GM21515 (cell line): ENCODE measurements around the gene ABL1.

Experiments
- ATAC-seq: cut with Tn5 transposase; IDR thresholded peaks from one replicate; pipeline ENCODE4 v1.9.1; 2021; ENCODE audit not compliant: unreplicated experiment

Gene ABL1

DNA sequence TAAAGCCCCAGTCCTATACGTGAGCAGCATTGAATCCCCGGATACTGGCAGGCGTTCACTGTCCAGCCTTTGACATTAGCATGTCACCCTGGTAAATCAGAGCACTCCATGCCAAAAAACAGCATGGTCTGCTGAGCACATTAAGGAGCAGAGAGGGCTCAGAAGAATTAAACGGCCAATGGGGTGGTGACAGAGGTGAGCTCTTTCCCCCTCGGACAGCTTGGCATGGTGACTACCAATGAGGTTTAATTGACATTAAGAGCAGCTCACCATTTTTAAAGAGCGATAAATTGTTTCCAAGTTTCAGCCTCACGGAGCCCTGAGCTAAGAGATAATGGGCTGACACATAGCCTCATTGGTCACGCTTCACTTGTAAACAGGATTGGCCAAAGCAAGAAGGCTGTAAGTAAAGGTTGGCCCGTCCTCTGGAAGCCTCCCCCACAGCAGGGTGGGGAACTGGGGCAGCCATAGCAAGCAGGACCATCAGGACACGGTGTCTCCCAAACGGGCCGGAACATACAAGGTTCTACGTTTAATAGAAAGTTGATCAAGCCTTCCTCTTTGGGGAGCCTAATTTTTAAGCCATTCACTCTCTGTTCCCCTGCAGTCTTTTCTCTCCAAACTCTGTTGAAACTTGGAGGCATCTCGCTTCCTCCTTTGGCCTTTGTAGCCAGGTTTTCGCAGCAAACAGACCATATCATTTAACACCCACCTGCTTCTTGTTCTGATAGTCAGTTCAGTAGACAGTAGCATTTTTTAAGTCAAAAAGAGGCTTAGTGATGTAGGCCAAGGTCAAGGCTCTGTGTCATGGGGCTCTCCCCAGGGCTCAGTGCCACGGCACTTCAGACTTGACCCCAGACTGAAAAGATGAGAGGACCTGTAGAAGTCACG lies 35.7 kb downstream of the ABL1 start:
- ATAC-seq, result peak; percentile 48

- no peak for ATAC-seq
Observed at GRCh38 chr9:130871395-130872062, 36.5 kb downstream of the ABL1 start.

- ATAC-seq, result no peak
Observed at GRCh38 chr9:130872093-130872492, 37.0 kb downstream of the ABL1 start.

GRCh38 chr9:130872508-130872907 lies 37.5 kb downstream of the ABL1 start:
- ATAC-seq, result no peak

- no peak for ATAC-seq
Observed at GRCh38 chr9:130872912-130873503, 38.0 kb downstream of the ABL1 start.

- no peak for ATAC-seq
Observed at GRCh38 chr9:130873966-130874365, 38.9 kb downstream of the ABL1 start.

DNA sequence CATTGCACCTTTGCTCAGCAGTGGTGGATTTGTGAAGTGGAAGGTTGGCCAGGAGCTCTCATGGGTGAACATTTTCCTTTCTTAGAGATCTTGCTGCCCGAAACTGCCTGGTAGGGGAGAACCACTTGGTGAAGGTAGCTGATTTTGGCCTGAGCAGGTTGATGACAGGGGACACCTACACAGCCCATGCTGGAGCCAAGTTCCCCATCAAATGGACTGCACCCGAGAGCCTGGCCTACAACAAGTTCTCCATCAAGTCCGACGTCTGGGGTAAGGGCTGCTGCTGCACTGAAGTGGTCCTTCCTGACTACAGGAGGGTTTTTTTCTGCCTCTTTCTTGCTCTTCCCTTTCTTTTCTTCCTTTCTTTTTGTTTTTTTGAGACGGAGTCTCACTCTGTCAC lies 39.7 kb downstream of the ABL1 start:
- ATAC-seq, result no peak

DNA sequence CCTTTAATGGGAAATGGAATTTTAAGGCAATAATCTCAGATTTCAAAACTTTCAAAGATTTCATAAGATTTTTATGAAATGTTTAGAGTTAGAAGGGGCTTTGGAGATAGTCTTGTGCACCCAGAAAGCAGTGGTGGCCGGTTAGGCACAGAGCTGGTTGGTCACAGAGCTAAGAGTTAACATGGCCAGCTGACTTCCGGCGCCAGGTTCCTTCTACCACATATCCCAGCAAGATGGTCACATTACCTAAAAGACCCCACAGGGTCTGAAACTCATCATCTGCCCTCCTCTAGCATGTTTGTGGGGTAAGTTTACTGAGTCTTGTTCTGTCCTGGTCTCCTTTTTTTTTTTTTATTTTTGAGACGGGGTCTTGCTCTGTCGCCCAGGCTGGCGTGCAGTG lies 42.2 kb downstream of the ABL1 start:
- no peak for ATAC-seq

- ATAC-seq, result no peak
Observed at GRCh38 chr9:130878295-130878694, 43.2 kb downstream of the ABL1 start.

- ATAC-seq, result no peak
Observed at GRCh38 chr9:130879863-130880411, 44.9 kb downstream of the ABL1 start.

DNA sequence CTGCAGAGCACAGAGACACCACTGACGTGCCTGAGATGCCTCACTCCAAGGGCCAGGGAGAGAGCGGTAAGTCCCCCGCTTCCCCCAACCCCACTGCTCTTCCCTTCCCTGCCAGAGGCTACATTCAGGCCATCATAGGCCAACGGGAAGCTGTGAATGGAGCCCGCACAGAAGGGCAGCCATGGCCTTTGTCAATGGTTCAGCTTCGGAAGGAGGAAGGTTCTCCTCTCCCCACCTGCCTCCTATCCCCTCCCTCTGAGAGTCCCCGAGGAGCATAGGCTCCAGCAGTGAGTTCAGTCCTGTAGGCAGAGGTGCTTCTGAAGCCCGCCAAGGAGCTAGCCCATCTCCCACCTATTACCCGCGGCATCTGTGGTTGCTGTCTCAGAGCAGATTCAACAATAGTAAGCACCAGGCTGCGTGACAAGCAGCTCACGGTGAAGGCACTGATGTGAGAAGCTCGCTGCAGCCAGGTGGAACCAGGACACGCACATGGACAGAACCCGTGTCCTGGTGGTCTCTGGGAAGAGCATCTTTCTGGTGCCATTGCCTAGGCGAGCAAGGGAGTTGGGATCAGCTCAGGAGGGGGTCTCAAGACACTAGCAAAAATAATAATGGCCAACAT lies 45.7 kb downstream of the ABL1 start:
- no peak for ATAC-seq

GRCh38 chr9:130881516-130881915 lies 46.5 kb downstream of the ABL1 start:
- ATAC-seq, result no peak

GRCh38 chr9:130882696-130883225 lies 47.7 kb downstream of the ABL1 start:
- ATAC-seq, result no peak

DNA sequence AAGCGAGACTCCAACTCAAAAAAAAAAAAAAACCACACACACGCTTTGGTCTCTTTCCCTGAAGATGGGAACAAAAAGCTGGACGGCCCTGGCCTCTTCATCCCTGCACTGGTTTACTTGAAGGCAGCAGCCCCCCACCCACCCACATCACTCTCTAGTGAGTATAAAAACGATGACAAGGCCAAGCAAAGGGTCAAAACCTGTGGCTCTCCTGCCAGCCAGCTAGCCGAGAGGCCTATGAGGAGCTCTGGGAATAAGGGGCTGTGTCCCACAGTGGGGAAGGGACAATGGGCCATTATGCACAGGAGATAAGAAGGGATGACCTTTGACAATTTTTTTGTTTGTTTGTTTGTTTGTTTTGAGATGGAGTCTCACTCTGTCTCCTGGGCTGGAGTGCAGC lies 48.4 kb downstream of the ABL1 start:
- ATAC-seq, result no peak

DNA sequence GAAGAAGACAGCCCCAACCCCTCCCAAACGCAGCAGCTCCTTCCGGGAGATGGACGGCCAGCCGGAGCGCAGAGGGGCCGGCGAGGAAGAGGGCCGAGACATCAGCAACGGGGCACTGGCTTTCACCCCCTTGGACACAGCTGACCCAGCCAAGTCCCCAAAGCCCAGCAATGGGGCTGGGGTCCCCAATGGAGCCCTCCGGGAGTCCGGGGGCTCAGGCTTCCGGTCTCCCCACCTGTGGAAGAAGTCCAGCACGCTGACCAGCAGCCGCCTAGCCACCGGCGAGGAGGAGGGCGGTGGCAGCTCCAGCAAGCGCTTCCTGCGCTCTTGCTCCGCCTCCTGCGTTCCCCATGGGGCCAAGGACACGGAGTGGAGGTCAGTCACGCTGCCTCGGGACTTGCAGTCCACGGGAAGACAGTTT lies 49.1 kb downstream of the ABL1 start:
- ATAC-seq, result no peak

DNA sequence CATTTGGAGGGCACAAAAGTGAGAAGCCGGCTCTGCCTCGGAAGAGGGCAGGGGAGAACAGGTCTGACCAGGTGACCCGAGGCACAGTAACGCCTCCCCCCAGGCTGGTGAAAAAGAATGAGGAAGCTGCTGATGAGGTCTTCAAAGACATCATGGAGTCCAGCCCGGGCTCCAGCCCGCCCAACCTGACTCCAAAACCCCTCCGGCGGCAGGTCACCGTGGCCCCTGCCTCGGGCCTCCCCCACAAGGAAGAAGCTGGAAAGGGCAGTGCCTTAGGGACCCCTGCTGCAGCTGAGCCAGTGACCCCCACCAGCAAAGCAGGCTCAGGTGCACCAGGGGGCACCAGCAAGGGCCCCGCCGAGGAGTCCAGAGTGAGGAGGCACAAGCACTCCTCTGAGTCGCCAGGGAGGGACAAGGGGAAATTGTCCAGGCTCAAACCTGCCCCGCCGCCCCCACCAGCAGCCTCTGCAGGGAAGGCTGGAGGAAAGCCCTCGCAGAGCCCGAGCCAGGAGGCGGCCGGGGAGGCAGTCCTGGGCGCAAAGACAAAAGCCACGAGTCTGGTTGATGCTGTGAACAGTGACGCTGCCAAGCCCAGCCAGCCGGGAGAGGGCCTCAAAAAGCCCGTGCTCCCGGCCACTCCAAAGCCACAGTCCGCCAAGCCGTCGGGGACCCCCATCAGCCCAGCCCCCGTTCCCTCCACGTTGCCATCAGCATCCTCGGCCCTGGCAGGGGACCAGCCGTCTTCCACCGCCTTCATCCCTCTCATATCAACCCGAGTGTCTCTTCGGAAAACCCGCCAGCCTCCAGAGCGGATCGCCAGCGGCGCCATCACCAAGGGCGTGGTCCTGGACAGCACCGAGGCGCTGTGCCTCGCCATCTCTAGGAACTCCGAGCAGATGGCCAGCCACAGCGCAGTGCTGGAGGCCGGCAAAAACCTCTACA lies 49.8 kb downstream of the ABL1 start:
- ATAC-seq, result no peak

- no peak for ATAC-seq
Observed at GRCh38 chr9:130885484-130886375, 50.7 kb downstream of the ABL1 start.

GRCh38 chr9:130886981-130887380 lies 51.9 kb downstream of the ABL1 start:
- ATAC-seq, result no peak
